ENCODE measurements around the gene TRAF3. TPM values are rescaled to one million over a fixed set of nuclear protein-coding genes. Genes with fewer than 3 reads are reported as not detected.

TRAF3 gene
- total and polyA plus RNA-seq, 2 donors: 9.2 to 14.6 TPM

DNA sequence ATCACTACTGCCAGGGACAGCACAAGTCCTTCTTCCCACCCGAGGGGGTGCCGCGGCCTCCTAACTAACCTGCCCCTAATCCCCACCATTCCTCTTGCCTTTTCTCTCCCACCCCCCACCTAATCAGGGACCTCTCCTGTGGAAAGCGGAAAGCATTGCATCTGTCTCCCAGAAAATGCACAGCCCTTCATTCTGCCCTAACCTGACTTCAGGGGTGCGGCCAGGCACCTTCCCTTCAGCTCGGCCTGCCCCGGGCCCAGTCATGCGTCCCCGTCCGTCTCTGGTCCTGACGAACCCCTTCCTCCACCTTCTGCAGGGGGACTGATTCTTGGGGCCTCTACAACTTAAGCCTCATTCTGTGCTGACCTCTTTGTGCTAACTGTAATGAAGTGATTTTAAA, 43.9 kb upstream of the TRAF3 start:
- DNase-seq (ENCODE audit: low read depth in 6 of 9, low spot score in 9 of 9): no peak
- peaks cover 15 to 19% of the 10 kb centered on the region in 2 donors for H3K36me3 ChIP-seq (ENCODE audit: control insufficient read depth in 2 of 2, insufficient read depth in 2 of 2, low read length in 1 of 2)

DNA sequence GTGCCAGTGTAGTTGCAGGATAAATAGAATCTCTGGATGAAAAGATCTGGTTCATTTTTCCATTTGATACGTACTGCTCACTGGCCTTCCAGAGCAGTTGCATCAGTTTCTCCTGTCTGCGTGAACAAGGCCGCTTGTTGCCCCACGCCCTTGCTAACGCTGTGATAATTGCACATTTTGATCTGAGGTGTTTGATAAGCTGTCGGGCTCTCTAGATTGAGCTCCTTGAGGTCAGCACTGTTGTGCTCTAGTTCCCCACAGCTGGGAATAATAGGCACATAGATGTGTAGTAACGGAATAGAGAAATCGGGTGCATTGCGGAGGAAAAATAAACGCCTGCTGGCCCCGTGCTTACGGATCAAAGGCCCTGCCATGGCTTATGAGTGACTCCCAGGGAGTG, 42.8 kb upstream of the TRAF3 start:
- Histone ChIP-seq H3K4me3 (ENCODE audit: low read length in 2 of 2) (no peak overlapping the region), H3K9me3 (ENCODE audit: control insufficient read depth in 2 of 2, insufficient read depth in 1 of 2, low read length in 1 of 2) (no peaks in the 10 kb centered on the region), H3K4me1 (ENCODE audit: control insufficient read depth in 2 of 2, insufficient read depth in 2 of 2, low read length in 2 of 2) (no peaks in the 10 kb centered on the region), H3K27me3 (ENCODE audit: control insufficient read depth in 2 of 2, insufficient read depth in 1 of 2, low read length in 1 of 2) (no peaks in the 10 kb centered on the region), H3K36me3 (ENCODE audit: control insufficient read depth in 2 of 2, insufficient read depth in 2 of 2, low read length in 1 of 2) (peaks cover 12 to 13% of the 10 kb centered on the region in 2 donors), H3K27ac (ENCODE audit: low read depth in 1 of 2, low read length in 1 of 2) (no peak overlapping the region)
- DNase-seq (ENCODE audit: low read depth in 6 of 9, low spot score in 9 of 9): no peak
- WGBS: 98% methylated on average over 12 of the region's 12 CpGs

More for the DNA sequence above, 43.9 kb upstream of the TRAF3 start:
- Histone ChIP-seq H3K4me1 (ENCODE audit: control insufficient read depth in 2 of 2, insufficient read depth in 2 of 2, low read length in 2 of 2) (no peaks in the 10 kb centered on the region), H3K9me3 (ENCODE audit: control insufficient read depth in 2 of 2, insufficient read depth in 1 of 2, low read length in 1 of 2) (no peaks in the 10 kb centered on the region), H3K27ac (ENCODE audit: low read depth in 1 of 2, low read length in 1 of 2) (no peak overlapping the region), H3K4me3 (ENCODE audit: low read length in 2 of 2) (no peak overlapping the region), H3K27me3 (ENCODE audit: control insufficient read depth in 2 of 2, insufficient read depth in 1 of 2, low read length in 1 of 2) (no peaks in the 10 kb centered on the region)
- 88% methylated on average over 11 of the region's 11 CpGs for WGBS

DNA sequence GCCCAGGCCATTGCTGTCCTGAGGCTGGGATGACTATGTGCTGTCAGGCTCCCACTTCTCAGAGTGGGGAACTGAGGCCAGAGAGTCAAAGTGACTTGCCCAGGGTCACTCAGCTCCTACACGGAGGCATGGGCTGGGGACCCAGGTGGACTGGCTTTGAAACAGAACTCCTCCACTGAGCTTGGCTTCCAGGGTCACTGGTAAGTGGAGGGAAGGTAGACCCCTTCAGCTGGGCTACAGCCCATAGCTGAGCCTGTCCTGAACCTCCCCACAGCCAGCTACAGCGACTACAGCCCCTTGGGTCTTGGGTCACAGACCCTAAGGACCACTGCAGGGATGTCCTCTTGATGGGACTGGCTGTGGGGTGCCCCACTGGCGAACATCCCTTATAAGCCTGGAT, 40.3 kb upstream of the TRAF3 start:
- whole genome bisulfite sequencing: 95% methylated on average over 3 of the region's 3 CpGs
- no peak for DNase-seq (ENCODE audit: low read depth in 6 of 9, low spot score in 9 of 9)
- Histone ChIP-seq H3K27me3 (ENCODE audit: control insufficient read depth in 2 of 2, insufficient read depth in 1 of 2, low read length in 1 of 2) (no peaks in the 10 kb centered on the region), H3K4me1 (ENCODE audit: control insufficient read depth in 2 of 2, insufficient read depth in 2 of 2, low read length in 2 of 2) (no peaks in the 10 kb centered on the region), H3K9me3 (ENCODE audit: control insufficient read depth in 2 of 2, insufficient read depth in 1 of 2, low read length in 1 of 2) (peaks cover 2 to 22% of the 10 kb centered on the region in 2 donors), H3K27ac (ENCODE audit: low read depth in 1 of 2, low read length in 1 of 2) (no peak overlapping the region), H3K4me3 (ENCODE audit: low read length in 2 of 2) (no peak overlapping the region), H3K36me3 (ENCODE audit: control insufficient read depth in 2 of 2, insufficient read depth in 2 of 2, low read length in 1 of 2) (peaks cover 4 to 13% of the 10 kb centered on the region in 2 donors)

DNA sequence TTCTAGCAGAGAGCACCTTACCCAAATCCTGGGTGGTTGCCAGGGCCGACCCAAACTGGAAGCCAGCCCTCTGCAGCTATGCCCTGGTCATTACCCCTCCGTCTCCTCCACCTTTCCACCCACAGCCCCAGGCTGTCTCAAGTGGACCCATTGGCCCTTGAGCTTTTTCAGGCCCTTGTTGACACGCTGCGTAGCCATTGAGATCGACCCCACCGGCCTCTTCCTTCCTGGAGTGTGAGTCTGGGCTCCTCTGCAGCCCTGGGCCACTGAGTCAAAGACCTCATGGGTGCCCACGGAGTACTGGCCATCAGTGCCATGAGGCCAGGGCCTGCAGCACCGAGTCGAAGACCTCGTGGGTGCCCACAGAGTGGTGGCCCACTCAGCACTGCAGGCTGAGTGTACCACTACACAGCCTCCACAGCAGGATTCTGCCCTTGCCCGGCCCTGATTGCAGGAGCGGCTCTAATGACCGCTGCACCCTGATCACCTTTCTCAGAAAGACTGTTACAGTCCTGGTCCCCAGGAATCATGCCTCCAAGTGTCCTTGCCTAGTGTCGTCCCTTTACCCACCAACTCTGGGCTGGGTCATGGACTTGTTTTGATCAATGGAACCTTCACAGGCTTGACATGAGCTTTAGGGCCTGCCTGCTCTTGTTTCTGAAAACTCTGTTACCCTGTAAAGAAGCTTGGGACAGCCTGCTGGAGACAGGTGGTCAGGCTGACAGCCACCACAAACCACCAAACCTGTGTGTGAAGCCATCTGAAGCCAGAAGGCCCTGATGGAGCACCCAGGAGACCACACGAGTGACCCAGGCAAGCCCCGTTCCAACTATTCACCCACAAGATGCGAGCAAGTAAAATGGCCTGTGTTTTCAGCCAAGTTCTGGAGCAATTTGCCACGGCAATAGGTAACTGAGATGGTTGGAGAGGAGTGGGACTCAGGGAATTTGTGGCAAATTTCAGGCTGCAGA, 39.6 kb upstream of the TRAF3 start:
- peaks cover 2 to 28% of the 10 kb centered on the region in 2 donors for H3K9me3 ChIP-seq (ENCODE audit: control insufficient read depth in 2 of 2, insufficient read depth in 1 of 2, low read length in 1 of 2)
- H3K36me3 ChIP-seq (ENCODE audit: control insufficient read depth in 2 of 2, insufficient read depth in 2 of 2, low read length in 1 of 2): peaks cover 2 to 13% of the 10 kb centered on the region in 2 donors
- 97% methylated on average over 18 of the region's 18 CpGs for WGBS
- no peak overlapping the region for H3K4me3 ChIP-seq (ENCODE audit: low read length in 2 of 2)
- DNase-seq (ENCODE audit: low read depth in 6 of 9, low spot score in 9 of 9): no peak
- H3K27me3 ChIP-seq (ENCODE audit: control insufficient read depth in 2 of 2, insufficient read depth in 1 of 2, low read length in 1 of 2): no peaks in the 10 kb centered on the region
- H3K4me1 ChIP-seq (ENCODE audit: control insufficient read depth in 2 of 2, insufficient read depth in 2 of 2, low read length in 2 of 2): no peaks in the 10 kb centered on the region
- no peak overlapping the region for H3K27ac ChIP-seq (ENCODE audit: low read depth in 1 of 2, low read length in 1 of 2)

DNA sequence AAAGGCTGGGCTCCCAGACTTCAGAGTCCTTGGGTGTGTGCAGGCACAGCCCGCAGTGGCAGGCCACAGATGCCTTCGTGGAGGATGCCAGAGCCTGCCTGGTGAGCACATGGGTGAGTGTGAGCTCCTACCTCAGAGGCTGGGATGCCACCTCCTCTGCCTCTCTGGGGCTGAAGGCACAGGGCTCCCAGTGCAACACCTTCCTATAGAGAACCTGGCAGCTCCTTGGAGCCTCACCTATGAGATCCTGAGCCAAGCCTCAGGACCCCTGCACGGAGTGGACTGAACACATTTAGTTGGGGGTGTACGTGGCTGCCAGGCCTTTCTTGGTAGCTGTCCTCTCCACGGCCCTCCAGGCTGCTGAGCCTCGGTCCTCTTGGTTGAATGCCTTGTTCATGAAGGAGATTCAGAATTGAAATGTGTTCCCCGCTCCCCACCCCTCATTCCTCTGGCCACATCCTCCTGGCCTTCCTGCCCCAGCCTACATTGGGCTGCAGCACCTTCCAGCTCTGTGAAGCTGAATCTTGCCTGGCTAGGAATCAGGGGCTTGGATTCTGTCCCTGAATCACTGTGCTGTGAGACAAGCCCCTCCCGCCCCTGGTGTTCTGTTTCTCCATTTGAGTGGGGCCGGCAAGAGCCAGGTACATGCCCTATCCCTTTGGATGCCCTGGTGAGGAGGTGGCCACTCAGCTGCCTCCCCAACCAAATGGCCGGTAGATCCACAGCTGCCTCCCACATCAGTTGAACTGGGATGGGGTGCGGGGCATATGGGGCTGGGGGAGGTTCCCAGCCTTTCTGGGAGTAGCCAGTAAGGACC, 38.7 kb upstream of the TRAF3 start:
- WGBS: 96% methylated on average over 11 of the region's 11 CpGs

DNA sequence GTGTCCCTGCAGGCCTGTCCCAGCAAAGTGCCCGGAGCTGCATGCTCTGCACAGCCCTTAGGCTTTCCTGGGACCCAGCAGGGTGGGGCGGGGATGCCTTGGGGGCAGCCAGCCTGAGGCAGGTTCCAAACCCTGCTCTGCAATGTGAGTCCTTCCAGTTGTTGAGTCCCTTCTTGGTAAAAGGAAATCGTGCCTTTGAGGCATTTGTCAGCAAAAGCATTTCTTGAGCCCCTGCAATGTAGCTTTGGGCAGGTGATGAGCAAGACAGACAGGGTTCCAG, 38.1 kb upstream of the TRAF3 start:
- Histone ChIP-seq H3K9me3 (ENCODE audit: control insufficient read depth in 2 of 2, insufficient read depth in 1 of 2, low read length in 1 of 2) (peaks cover 2 to 34% of the 10 kb centered on the region in 2 donors), H3K4me1 (ENCODE audit: control insufficient read depth in 2 of 2, insufficient read depth in 2 of 2, low read length in 2 of 2) (no peaks in the 10 kb centered on the region), H3K36me3 (ENCODE audit: control insufficient read depth in 2 of 2, insufficient read depth in 2 of 2, low read length in 1 of 2) (peaks cover 2 to 3% of the 10 kb centered on the region in 2 donors), H3K27ac (ENCODE audit: low read depth in 1 of 2, low read length in 1 of 2) (no peak overlapping the region), H3K27me3 (ENCODE audit: control insufficient read depth in 2 of 2, insufficient read depth in 1 of 2, low read length in 1 of 2) (no peaks in the 10 kb centered on the region), H3K4me3 (ENCODE audit: low read length in 2 of 2) (no peak overlapping the region)
- no peak for DNase-seq (ENCODE audit: low read depth in 6 of 9, low spot score in 9 of 9)
- WGBS: 97% methylated on average over 3 of the region's 3 CpGs

More for the DNA sequence above, 38.7 kb upstream of the TRAF3 start:
- Histone ChIP-seq H3K4me1 (ENCODE audit: control insufficient read depth in 2 of 2, insufficient read depth in 2 of 2, low read length in 2 of 2) (no peaks in the 10 kb centered on the region), H3K9me3 (ENCODE audit: control insufficient read depth in 2 of 2, insufficient read depth in 1 of 2, low read length in 1 of 2) (peaks cover 2 to 31% of the 10 kb centered on the region in 2 donors), H3K27ac (ENCODE audit: low read depth in 1 of 2, low read length in 1 of 2) (no peak overlapping the region), H3K4me3 (ENCODE audit: low read length in 2 of 2) (no peak overlapping the region), H3K36me3 (ENCODE audit: control insufficient read depth in 2 of 2, insufficient read depth in 2 of 2, low read length in 1 of 2) (peaks cover 2 to 6% of the 10 kb centered on the region in 2 donors), H3K27me3 (ENCODE audit: control insufficient read depth in 2 of 2, insufficient read depth in 1 of 2, low read length in 1 of 2) (no peaks in the 10 kb centered on the region)
- no peak for DNase-seq (ENCODE audit: low read depth in 6 of 9, low spot score in 9 of 9)

DNA sequence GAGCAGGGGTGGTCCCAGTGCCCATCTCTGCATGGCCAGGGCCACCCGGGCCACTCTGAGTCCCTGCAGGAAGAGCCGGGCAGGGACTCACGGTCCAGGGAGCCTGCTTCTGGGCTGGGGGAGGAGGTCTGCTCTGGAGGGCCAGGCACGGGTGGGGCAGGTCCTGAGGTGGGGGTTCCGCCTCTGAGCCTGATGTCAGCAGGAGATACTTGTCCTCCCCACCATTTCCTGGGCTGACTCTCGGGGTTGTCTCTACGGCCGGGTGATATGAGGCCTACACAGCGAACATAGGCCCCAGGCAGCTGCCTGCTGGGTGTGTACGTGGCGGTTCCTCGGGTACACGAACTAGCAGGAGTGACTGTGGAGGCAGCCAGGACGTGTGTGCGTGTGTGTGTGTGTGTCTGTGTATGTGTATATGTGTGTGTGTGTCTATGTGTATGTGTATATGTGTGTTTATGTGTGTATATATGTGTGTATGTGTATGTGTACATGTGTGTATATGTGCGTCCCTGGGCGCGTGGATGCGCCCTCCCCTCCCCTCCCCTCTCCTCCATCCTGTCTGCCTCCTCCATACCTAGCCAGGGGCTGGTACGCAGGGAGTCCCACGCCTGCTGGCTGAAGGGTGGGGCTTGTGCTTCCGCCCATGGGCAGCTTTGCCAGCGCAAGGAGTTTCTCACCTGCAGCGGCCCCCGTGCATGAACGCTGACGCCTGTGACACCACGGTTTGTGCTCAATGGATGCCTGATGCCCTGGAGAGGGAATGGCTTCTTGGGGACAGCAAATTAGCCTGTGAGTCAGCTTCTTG, 30.4 kb upstream of the TRAF3 start:
- 97% methylated on average over 28 of the region's 28 CpGs for WGBS

DNA sequence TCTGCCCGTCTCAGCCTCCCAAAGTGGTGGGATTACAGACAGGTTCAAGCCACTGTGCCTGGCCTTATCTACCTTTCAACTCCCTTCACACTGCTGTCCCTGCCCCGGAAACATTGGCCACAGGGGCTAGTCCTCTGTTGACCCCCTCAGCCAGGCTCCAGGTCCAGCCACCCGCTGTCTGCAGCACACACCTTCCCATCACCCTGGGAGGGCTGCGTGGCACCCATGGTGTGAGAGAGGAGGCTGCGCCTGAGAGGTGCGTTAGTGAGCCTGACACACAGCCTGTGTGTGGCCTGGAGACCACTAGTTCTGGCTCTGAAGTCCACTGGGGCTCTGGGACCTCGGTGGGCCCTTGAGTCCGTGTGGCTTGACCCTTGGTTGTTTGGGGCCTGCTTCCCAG, 28.4 kb upstream of the TRAF3 start:
- H3K27me3 ChIP-seq (ENCODE audit: control insufficient read depth in 2 of 2, insufficient read depth in 1 of 2, low read length in 1 of 2): no peaks in the 10 kb centered on the region
- DNase-seq (ENCODE audit: low read depth in 6 of 9, low spot score in 9 of 9): no peak
- H3K4me1 ChIP-seq (ENCODE audit: control insufficient read depth in 2 of 2, insufficient read depth in 2 of 2, low read length in 2 of 2): no peaks in the 10 kb centered on the region
- WGBS: 98% methylated on average over 8 of the region's 8 CpGs
- peaks cover 0 to 3% of the 10 kb centered on the region in 2 donors for H3K36me3 ChIP-seq (ENCODE audit: control insufficient read depth in 2 of 2, insufficient read depth in 2 of 2, low read length in 1 of 2)
- peaks cover 0 to under 1% of the 10 kb centered on the region in 2 donors for H3K9me3 ChIP-seq (ENCODE audit: control insufficient read depth in 2 of 2, insufficient read depth in 1 of 2, low read length in 1 of 2)
- H3K27ac ChIP-seq (ENCODE audit: low read depth in 1 of 2, low read length in 1 of 2): no peak overlapping the region
- no peak overlapping the region for H3K4me3 ChIP-seq (ENCODE audit: low read length in 2 of 2)

More for the DNA sequence above, 30.4 kb upstream of the TRAF3 start:
- Histone ChIP-seq H3K4me1 (ENCODE audit: control insufficient read depth in 2 of 2, insufficient read depth in 2 of 2, low read length in 2 of 2) (no peaks in the 10 kb centered on the region), H3K27ac (ENCODE audit: low read depth in 1 of 2, low read length in 1 of 2) (no peak overlapping the region), H3K36me3 (ENCODE audit: control insufficient read depth in 2 of 2, insufficient read depth in 2 of 2, low read length in 1 of 2) (peaks cover 0 to 3% of the 10 kb centered on the region in 2 donors), H3K9me3 (ENCODE audit: control insufficient read depth in 2 of 2, insufficient read depth in 1 of 2, low read length in 1 of 2) (peaks cover 0 to 13% of the 10 kb centered on the region in 2 donors), H3K4me3 (ENCODE audit: low read length in 2 of 2) (no peak overlapping the region), H3K27me3 (ENCODE audit: control insufficient read depth in 2 of 2, insufficient read depth in 1 of 2, low read length in 1 of 2) (no peaks in the 10 kb centered on the region)
- DNase-seq (ENCODE audit: low read depth in 6 of 9, low spot score in 9 of 9): no peak
